Progenitor cell of endocrine pancreas (in vitro differentiated cells): ENCODE results near the gene COL11A2. TPM values are rescaled to one million over a fixed set of nuclear protein-coding genes. Genes with fewer than 3 reads are reported as not detected.
A peak's percentile ranks its signal among the peaks of the same experiment; 100 is the strongest.

Source experiments
- DNase-seq: peaks from one replicate; pipeline ENCODE4 v3.0.0; 2021; ENCODE audit warnings: low spot score; ENCODE audit not compliant: unreplicated experiment
- H3K27ac Mint-ChIP-seq: 2 replicates; pipeline ENCODE4 v1.8.0; 2021; ENCODE audit warnings: mild to moderate bottlenecking, moderate library complexity, mixed read lengths
- H3K27me3 Mint-ChIP-seq: 2 replicates; pipeline ENCODE4 v1.8.0; 2021; ENCODE audit warnings: mixed read lengths
- H3K36me3 Mint-ChIP-seq: 2 replicates; pipeline ENCODE4 v1.8.0; 2022; ENCODE audit warnings: mixed read lengths; ENCODE audit not compliant: insufficient read depth
- H3K4me1 Mint-ChIP-seq: 2 replicates; pipeline ENCODE4 v1.8.0; 2021; ENCODE audit warnings: low read depth, mixed read lengths
- H3K4me3 Mint-ChIP-seq: 2 replicates; pipeline ENCODE4 v1.8.0; 2021; ENCODE audit warnings: low read depth, mild to moderate bottlenecking, moderate library complexity, mixed read lengths
- H3K9me3 Mint-ChIP-seq: 2 replicates; pipeline ENCODE4 v1.8.0; 2021; ENCODE audit warnings: low read depth, mixed read lengths
- total RNA-seq: library from RNA; stranded (reverse); gene quantifications from 2 replicates; pipeline ENCODE4 v1.2.1, GENCODE V29; 2021
- TF ChIP-seq, protein P1 (sequence below): fragments of 200-600 bp; sonication (generic); IDR thresholded peaks from one replicate; pipeline ENCODE4 v1.5.0; 2021; ENCODE audit warnings: antibody characterized with exemption, mild to moderate bottlenecking; ENCODE audit not compliant: unreplicated experiment

COL11A2 gene
- total RNA-seq, 1 donor from 2014 or later, result 4.3 TPM

- no peak for DNase-seq
- no peaks in the 10 kb centered on the region for H3K9me3 Mint-ChIP-seq
- H3K27me3 Mint-ChIP-seq, result peaks cover 29% of the 10 kb centered on the region
- no peak overlapping the region for H3K4me3 Mint-ChIP-seq
- TF ChIP-seq, protein P1, sequence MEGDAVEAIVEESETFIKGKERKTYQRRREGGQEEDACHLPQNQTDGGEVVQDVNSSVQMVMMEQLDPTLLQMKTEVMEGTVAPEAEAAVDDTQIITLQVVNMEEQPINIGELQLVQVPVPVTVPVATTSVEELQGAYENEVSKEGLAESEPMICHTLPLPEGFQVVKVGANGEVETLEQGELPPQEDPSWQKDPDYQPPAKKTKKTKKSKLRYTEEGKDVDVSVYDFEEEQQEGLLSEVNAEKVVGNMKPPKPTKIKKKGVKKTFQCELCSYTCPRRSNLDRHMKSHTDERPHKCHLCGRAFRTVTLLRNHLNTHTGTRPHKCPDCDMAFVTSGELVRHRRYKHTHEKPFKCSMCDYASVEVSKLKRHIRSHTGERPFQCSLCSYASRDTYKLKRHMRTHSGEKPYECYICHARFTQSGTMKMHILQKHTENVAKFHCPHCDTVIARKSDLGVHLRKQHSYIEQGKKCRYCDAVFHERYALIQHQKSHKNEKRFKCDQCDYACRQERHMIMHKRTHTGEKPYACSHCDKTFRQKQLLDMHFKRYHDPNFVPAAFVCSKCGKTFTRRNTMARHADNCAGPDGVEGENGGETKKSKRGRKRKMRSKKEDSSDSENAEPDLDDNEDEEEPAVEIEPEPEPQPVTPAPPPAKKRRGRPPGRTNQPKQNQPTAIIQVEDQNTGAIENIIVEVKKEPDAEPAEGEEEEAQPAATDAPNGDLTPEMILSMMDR, result no peak
- H3K36me3 Mint-ChIP-seq, result no peaks in the 10 kb centered on the region
- H3K27ac Mint-ChIP-seq, result no peak overlapping the region
- peaks cover 1% of the 10 kb centered on the region for H3K4me1 Mint-ChIP-seq
These were observed 25.9 kb downstream of the COL11A2 start for GRCh38 chr6:33166363-33166762.

DNA sequence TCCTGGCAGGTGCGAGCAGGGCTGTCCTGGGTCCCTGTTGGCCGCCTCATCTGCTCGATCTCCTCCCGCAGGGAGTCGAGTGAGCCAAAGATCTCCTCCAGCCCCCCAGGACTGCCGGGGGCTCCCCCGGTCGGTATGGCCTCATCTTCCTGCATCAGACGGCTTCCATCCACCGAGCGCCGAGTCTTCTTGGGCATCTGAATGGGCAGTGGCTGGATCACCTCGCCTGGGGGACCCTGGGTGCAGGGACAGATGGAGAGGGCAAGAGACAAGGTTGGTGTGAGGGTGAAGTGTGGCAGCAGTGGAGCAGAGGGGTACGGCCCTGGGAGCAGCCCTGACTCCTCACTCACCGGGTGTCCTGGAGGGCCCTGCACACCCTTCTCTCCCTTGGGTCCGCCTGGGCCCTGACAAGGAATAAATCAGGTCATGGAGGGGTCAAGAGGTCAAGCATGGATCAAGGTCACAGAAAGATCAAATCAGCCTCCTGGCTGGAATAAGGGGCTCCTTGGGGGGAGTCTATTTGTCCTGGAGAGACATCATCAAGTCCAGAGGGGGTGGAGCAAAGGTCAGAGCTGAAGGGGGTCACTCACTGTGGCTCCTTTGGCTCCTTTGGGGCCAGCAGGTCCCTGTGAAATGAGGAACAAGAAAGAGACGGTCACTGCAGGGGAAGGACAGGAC is 26.5 kb downstream of the COL11A2 start:
- Mint-ChIP-seq H3K27me3 (peaks cover 34% of the 10 kb centered on the region), H3K27ac (no peak overlapping the region), H3K4me1 (peaks cover 1% of the 10 kb centered on the region), H3K36me3 (no peaks in the 10 kb centered on the region), H3K4me3 (no peak overlapping the region), H3K9me3 (no peaks in the 10 kb centered on the region)
- DNase-seq, result no peak
- TF ChIP-seq, protein P1, result no peak

GRCh38 chr6:33164665-33165373 is 27.4 kb downstream of the COL11A2 start:
- Mint-ChIP-seq H3K27me3 (peaks cover 37% of the 10 kb centered on the region), H3K27ac (no peak overlapping the region), H3K9me3 (no peaks in the 10 kb centered on the region), H3K4me3 (no peak overlapping the region), H3K4me1 (peaks cover 1% of the 10 kb centered on the region), H3K36me3 (no peaks in the 10 kb centered on the region)
- DNase-seq, result no peak
- TF ChIP-seq, protein P1, result no peak

- peak overlapping the region; percentile 27 for H3K27ac Mint-ChIP-seq
- H3K4me3 Mint-ChIP-seq, result no peak overlapping the region
- no peaks in the 10 kb centered on the region for H3K9me3 Mint-ChIP-seq
- DNase-seq, result no peak
- TF ChIP-seq, protein P1, result no peak
- peaks cover 38% of the 10 kb centered on the region for H3K27me3 Mint-ChIP-seq
- H3K4me1 Mint-ChIP-seq, result peaks cover 1% of the 10 kb centered on the region
- H3K36me3 Mint-ChIP-seq, result no peaks in the 10 kb centered on the region
These were observed 28.1 kb downstream of the COL11A2 start for GRCh38 chr6:33164176-33164575.

- Mint-ChIP-seq H3K27me3 (peaks cover 37% of the 10 kb centered on the region), H3K27ac (no peak overlapping the region), H3K4me3 (no peak overlapping the region), H3K36me3 (no peaks in the 10 kb centered on the region), H3K9me3 (no peaks in the 10 kb centered on the region), H3K4me1 (peaks cover 1% of the 10 kb centered on the region)
- DNase-seq, result no peak
- TF ChIP-seq, protein P1, result no peak
These were observed 28.7 kb downstream of the COL11A2 start for GRCh38 chr6:33163540-33163939.
